SU-DHL-6 (cell line): ENCODE results near the gene RGS16.

Experiments
- H2AFZ ChIP-seq: fragments of 200-600 bp; sonication (generic); 2 replicates; pipeline ENCODE4 v1.6.1; 2014; ENCODE audit warnings: low read depth, mild to moderate bottlenecking, moderate library complexity, mixed read lengths, antibody characterized with exemption, low read length; ENCODE audit not compliant: severe bottlenecking
- H3F3A ChIP-seq: fragments of 200-600 bp; shearing (Covaris generic); 2 replicates; pipeline ENCODE4 v1.6.0; 2016; ENCODE audit warnings: antibody characterized with exemption, mild to moderate bottlenecking; ENCODE audit not compliant: insufficient read depth
- H3K27ac ChIP-seq: fragments of 200-600 bp; sonication (generic); 2 replicates; pipeline ENCODE4 v1.5.1; 2016; ENCODE audit warnings: low read depth, mild to moderate bottlenecking, low read length, moderate library complexity, mixed read lengths
- H3K27me3 ChIP-seq: fragments of 200-600 bp; sonication (generic), shearing (Covaris generic); 2 replicates; pipeline ENCODE4 v1.6.0; 2014; ENCODE audit warnings: mild to moderate bottlenecking, low read length
- H3K36me3 ChIP-seq: fragments of 200-600 bp; sonication (generic); 2 replicates; pipeline ENCODE4 v1.6.1; 2014; ENCODE audit warnings: mild to moderate bottlenecking, low read length, mixed read lengths
- H3K4me2 ChIP-seq: fragments of 300-600, 200-600 bp; shearing (Covaris generic), sonication (generic); 2 replicates; pipeline ENCODE4 v1.6.0; 2014; ENCODE audit warnings: low read length, low read depth, mild to moderate bottlenecking; ENCODE audit not compliant: poor library complexity, severe bottlenecking
- H3K4me3 ChIP-seq: fragments of 200-600 bp; sonication (generic); 2 replicates; pipeline ENCODE4 v1.5.1; 2014; ENCODE audit warnings: antibody characterized with exemption, low read length, mild to moderate bottlenecking, mixed read lengths; ENCODE audit not compliant: insufficient read depth, poor library complexity, severe bottlenecking
- H3K79me2 ChIP-seq: fragments of 200-600 bp; sonication (generic); 2 replicates; pipeline ENCODE4 v1.6.1; 2014; ENCODE audit warnings: mild to moderate bottlenecking, low read length, moderate library complexity; ENCODE audit not compliant: insufficient read depth
- H3K9ac ChIP-seq: fragments of 200-600 bp; sonication (generic); 2 replicates; pipeline ENCODE4 v1.7.0; 2014; ENCODE audit warnings: mild to moderate bottlenecking, low read length
- H3K9me2 ChIP-seq: fragments of 200-600 bp; sonication (generic); replicated peaks from 2 replicates; pipeline ENCODE4 v1.6.1; 2014; ENCODE audit warnings: low read length; ENCODE audit not compliant: insufficient read depth
- H3K9me3 ChIP-seq: fragments of 200-600 bp; sonication (generic); 2 replicates; pipeline ENCODE4 v1.6.1; 2014; ENCODE audit warnings: low read length, mixed read lengths; ENCODE audit not compliant: insufficient read depth
- H4K20me1 ChIP-seq: fragments of 200-600 bp; sonication (generic); 2 replicates; pipeline ENCODE4 v1.6.1; 2014; ENCODE audit warnings: low read depth, mild to moderate bottlenecking, antibody characterized with exemption, low read length, moderate library complexity, mixed read lengths
- CTCF ChIP-seq: fragments of 200-600 bp; sonication (generic); IDR thresholded peaks from one replicate; pipeline ENCODE4 v1.5.1; 2017; ENCODE audit warnings: antibody characterized with exemption, mild to moderate bottlenecking, low read length, moderate library complexity; ENCODE audit not compliant: insufficient read depth, poor library complexity, severe bottlenecking
- EZH2phosphoT487 ChIP-seq: fragments of 200-600 bp; sonication (generic), shearing (Covaris generic); conservative IDR thresholded peaks from 2 replicates; pipeline ENCODE4 v1.6.1; 2018; ENCODE audit warnings: mild to moderate bottlenecking, antibody characterized with exemption, low read length, moderate library complexity, mixed read lengths

RGS16 gene

GRCh38 chr1:182598296-182598695, 5.9 kb downstream of the RGS16 start:
- H3F3A ChIP-seq: peaks cover 22% of the 10 kb centered on the region
- TF ChIP-seq CTCF (no peak), EZH2phosphoT487 (no peak)
- no peaks in the 10 kb centered on the region; the same call in 1 of the 2 replicates for H4K20me1 ChIP-seq

DNA sequence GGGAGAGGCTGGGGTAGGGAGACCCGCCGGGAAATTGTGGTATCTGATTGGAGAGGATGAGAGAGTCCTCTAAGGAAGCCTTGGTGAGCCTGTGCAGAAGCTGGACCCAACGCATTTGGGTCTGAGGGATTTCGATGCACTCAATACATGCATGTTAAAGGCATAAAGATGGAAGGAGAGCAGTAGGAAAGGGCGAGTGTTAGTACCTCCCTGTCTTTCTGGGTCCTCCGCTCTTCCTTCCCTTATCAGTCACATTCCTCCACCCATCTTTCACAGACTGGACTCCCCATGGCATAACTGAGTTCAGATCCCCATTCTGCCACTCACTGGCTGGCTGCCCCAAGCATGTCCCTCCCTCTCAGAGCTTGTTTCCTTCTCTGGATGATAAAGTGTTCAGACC, 7.3 kb downstream of the RGS16 start:
- H3K79me2 ChIP-seq: no peaks in the 10 kb centered on the region; the same call in 1 of the 2 replicates
- H3F3A ChIP-seq: peaks cover 9% of the 10 kb centered on the region; the same call in 1 of the 2 replicates
- no peak overlapping the region for H3K9ac ChIP-seq
- TF ChIP-seq EZH2phosphoT487: no peak
- H3K4me3 ChIP-seq: no peak overlapping the region
- no peaks in the 10 kb centered on the region; the same call in none of the 2 replicates for H3K36me3 ChIP-seq
- H3K27me3 ChIP-seq: no peaks in the 10 kb centered on the region
- H3K9me3 ChIP-seq: no peaks in the 10 kb centered on the region
- H2AFZ ChIP-seq: no peak overlapping the region
- H4K20me1 ChIP-seq: no peaks in the 10 kb centered on the region; the same call in 1 of the 2 replicates
- no peak overlapping the region for H3K4me2 ChIP-seq
- H3K27ac ChIP-seq: no peak overlapping the region
- H3K9me2 ChIP-seq: no peaks in the 10 kb centered on the region

More at GRCh38 chr1:182598296-182598695, 5.9 kb downstream of the RGS16 start:
- Histone ChIP-seq H3K4me2 (no peak overlapping the region), H3K9me2 (no peaks in the 10 kb centered on the region), H3K36me3 (no peaks in the 10 kb centered on the region; the same call in none of the 2 replicates), H3K27ac (no peak overlapping the region), H3K9me3 (no peaks in the 10 kb centered on the region), H3K27me3 (no peaks in the 10 kb centered on the region), H2AFZ (no peak overlapping the region), H3K4me3 (no peak overlapping the region), H3K79me2 (peaks cover 11% of the 10 kb centered on the region), H3K9ac (no peak overlapping the region)

DNA sequence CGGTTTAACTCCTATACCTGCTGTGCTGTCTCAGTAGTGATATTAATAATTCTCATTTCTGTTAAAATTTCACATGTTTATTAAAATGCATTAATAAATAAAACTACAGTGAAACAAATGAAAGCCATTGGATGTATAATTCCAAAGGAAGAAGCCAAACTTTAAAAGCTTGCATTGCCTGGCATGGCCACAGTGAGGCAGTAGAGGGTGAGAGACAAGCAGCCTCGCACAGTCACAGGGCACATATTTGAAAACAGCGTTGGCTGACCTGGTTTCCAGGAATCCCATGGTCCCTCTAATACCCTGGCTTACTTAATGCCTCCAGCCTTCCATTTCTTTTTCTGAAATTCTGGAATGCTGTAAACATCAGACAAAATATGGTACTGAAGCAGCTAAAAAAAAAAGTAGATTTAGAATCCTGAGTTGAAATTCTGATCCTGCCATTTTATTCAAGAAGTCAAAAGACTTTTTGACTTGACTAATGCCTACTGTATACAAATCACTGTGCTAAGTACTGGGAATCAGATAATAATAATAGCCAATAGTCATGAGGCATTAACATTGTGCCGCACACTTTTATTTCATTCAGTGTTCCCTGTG, 8.4 kb downstream of the RGS16 start:
- H3F3A ChIP-seq: peaks cover 6% of the 10 kb centered on the region; the same call in 1 of the 2 replicates
- no peaks in the 10 kb centered on the region for H3K9me2 ChIP-seq
- H2AFZ ChIP-seq: no peak overlapping the region
- no peak overlapping the region for H3K4me2 ChIP-seq
- no peak overlapping the region for H3K27ac ChIP-seq
- no peaks in the 10 kb centered on the region; the same call in 1 of the 2 replicates for H4K20me1 ChIP-seq
- no peak for TF ChIP-seq EZH2phosphoT487
- peak; percentile 84 for TF ChIP-seq CTCF
- no peak overlapping the region for H3K4me3 ChIP-seq
- no peaks in the 10 kb centered on the region for H3K27me3 ChIP-seq
- no peak overlapping the region for H3K9ac ChIP-seq
- no peaks in the 10 kb centered on the region for H3K9me3 ChIP-seq
- H3K36me3 ChIP-seq: no peaks in the 10 kb centered on the region; the same call in 1 of the 2 replicates
- no peaks in the 10 kb centered on the region for H3K79me2 ChIP-seq

GRCh38 chr1:182589931-182590330, 14.3 kb downstream of the RGS16 start:
- Histone ChIP-seq H3K79me2 (no peaks in the 10 kb centered on the region), H3K4me2 (no peak overlapping the region), H3K36me3 (no peaks in the 10 kb centered on the region), H2AFZ (no peak overlapping the region), H4K20me1 (no peaks in the 10 kb centered on the region), H3K27ac (no peak overlapping the region), H3K9me3 (no peaks in the 10 kb centered on the region), H3K9me2 (no peaks in the 10 kb centered on the region), H3F3A (no peaks in the 10 kb centered on the region), H3K4me3 (no peak overlapping the region), H3K27me3 (no peaks in the 10 kb centered on the region), H3K9ac (no peak overlapping the region)
- TF ChIP-seq EZH2phosphoT487: no peak
- no peak for TF ChIP-seq CTCF
